DMS153 treated with DMSO at 0.1 percent for 48 hours (cell line): ENCODE results near the gene GNB1.
A peak's percentile ranks its signal among the peaks of the same experiment; 100 is the strongest.
"Not testable (repeated sequence)": the region's sequence is repeated elsewhere in the genome, so short reads cannot be mapped to it uniquely, and the experiment has no call there.

Experiments used
- DNase-seq: peaks from one replicate; lab custom pipeline; 2025; ENCODE audit not compliant: unreplicated experiment; lab: John Stamatoyannopoulos, UW

The GNB1 gene

DNA sequence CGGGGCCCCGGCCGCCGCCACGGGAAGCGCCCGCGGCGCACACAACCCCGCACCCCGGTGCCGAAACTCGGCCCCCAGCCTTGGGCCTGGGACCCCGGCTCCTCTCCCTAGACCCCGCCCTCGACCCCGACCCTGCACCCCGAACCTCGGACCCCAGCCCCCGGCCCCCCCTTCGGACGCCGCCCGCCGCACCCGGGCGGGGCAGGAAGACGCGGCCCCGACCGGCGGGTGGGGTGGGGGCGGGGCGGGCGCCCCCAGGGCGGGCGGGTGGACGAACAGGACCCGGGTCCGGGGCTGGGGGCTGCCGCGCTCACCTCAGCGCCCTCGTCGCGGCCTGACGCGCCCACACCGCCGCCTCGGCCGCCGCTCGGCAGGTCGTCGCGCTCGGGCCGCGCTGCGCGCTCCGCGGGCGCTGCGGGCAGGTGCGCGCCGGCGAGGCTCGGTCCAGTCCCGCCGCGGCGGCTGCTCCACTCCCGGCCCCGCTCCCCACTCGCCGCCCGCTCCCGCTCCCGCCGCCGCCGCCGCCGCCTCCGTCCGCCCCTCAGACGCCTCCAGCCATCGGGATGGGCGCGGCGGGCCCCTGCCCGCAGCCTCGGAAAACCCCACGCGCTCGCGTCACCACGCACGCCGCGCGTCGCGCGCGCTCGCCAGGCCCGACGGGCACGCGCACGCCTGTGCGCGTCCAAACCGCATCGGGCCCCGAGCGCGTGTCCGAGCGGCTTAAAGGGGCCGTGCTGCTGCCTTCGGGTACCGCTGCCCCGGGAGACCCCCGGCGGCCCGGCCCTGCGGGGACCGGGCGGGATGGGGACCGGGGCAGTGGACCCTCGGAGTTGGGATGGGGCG is at the start of gene GNB1:
Gene GNB1 (minus strand): TSS at position 582 of the 843 bp plus-strand sequence. CDS start 65,634 bp downstream, outside the sequence.
- peak; percentile 90 for DNase-seq

DNA sequence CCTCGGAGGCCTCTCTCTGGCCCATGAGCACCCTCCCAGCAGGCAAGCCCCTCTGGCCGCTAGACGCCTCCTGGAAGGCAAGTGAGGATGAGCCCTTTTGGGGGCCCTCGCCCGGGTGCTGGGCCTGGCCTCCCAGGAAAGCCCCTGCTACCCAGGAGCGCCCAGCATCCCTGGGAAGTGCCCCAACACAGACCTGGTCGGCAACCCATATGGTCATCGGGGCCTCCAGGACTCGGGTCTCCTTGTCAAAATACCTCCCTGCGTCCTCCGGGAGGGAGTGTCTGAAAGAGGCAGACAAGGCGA is 49.2 kb upstream of the GNB1 start:
- no peak for DNase-seq

DNA sequence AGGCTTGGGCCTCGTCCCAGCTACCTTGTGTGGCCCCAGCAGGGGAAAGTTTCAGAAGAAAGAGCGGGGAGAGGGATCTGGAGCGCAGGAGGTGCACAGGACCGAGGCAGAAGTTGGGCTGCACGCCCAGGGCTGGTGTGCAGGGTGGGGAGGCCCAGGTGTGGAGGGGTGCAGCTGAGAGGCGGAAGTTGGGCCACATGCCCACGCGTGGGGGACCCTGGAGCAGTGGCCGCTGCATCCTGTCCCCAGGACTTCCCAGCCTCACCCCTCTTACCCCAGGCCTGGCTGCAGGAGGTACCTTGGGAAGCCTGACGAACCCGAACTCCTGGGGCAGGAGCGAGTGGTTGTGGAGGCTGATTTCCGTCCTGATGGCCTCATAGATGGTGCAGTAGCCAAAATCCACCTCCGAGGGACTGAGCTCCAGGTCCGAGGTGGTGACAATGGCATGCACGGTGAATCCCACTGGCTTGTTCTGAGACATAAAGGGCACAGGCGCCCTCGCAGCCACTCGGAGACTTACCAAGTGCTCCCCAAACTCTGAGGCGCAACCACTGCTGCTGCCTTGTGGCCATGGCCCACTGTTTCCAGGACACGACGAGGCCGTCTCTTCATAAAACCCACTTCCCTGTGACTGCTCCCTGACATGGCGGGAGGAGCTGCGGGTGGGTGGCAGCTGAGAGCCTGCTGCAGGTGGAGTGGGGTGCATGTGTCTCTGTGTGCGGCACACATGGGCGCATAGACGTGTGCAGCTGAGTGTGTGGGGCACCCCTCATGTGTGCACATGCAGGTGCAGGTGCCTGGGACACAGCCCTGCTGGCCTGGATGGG is 48.6 kb upstream of the GNB1 start:
- DNase-seq = no peak

DNA sequence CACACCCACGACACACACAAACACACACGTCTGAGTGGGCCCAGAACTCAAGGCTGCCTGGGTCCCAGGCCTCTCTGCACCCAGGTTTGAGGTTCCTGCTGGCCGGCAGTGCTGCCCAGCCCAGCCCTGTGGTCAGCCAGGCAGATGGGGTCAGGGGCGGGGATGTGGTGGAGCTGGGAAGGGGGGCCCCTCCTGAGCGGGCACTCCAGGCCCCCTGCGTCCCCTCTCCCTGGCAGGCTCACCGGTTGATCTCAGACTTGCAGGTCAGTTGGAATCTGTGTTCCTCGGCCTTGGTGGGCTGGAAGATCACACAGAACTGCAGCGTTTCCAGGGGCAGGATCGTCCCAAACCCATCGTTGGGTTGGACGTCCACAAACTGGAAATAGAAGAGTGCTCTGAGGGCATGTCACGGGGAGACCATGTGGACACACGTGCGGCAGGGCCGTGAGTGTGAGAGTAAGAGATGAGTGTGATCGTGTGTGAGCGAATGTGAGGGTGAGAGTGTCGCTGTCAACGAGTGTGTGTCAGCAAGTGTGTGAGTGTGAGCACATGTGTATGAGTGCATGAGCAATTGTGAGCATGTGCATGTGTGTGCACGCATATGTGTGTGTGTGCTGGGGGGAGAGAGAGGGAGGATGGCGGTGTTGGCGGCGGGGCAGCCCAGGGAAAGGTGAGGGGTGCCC is 47.9 kb upstream of the GNB1 start:
- DNase-seq = no peak

DNA sequence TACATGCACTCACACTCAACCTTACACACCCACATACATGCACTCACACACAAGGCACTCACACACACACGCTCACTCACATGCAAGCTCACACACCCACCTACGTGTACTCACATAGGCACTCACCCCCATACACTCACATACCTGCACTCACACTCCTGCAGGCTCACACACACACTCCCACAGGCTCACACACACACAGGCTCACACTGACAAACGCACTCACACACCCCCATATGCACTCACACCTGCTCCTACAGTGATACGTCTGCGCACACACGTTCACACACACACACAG is 47.3 kb upstream of the GNB1 start:
- no peak for DNase-seq

DNA sequence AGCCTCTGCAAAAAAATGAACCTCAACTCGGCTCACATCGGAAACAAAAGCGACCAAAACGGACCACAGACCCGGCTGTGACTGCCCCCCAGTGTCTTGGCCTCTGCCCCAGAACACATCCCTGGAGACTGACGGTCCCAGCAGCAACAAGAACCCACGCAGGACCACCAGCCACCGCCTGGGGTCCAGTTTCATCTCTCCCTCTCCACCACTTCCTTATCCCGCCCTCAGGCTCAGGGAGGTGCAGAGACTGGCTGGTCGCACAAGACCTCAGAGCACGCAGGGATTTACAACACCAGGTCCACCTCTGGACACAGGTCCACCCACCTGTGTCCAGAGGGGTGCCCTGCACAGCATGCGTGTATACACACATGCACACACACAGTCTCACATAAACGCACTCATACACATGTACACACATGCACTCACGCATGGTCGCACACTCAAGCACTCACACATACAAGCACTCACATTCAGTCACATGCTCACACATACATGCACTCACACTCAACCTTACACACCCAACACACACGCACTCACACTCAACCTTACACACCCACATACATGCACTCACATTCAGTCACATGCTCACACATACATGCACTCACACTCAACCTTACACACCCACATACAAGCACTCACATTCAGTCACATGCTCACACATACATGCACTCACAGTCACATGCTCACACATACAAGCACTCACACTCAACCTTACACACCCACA is 46.8 kb upstream of the GNB1 start:
- DNase-seq = no peak

DNA sequence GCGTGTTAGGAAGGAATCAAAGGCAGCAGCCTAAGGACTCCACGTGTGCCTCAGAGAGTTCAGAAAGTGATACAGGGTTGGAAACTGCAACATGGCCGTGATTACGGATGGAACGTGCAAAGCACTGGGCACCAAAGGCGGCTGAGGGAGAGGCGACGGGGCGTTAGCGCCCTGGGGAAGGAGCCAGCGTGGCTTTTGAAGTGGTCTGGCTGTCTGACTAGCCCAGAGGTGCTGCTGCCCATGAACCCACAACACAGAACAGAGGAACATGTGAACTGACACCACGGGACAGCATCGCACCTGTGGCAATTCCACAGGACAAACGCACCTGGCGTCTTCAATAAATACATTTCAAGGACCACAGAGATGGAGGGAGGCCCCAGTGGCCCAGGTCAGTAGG is 46.2 kb upstream of the GNB1 start:
- no peak for DNase-seq

DNA sequence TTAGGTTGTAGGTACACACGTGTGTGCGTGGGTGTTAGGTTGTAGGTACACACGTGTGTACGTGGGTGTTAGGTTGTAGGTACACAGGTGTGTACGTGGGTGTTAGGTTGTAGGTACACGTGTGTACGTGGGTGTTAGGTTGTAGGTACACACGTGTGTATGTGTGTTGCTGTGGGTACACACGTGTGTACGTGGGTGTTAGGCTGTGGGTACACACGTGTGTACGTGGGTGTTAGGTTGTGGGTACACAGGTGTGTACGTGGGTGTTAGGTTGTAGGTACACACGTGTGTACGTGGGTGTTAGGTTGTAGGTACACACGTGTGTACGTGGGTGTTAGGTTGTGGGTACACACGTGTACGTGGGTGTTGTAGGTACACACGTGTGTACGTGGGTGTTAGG is 44.0 kb upstream of the GNB1 start:
- DNase-seq = not testable (repeated sequence)

DNA sequence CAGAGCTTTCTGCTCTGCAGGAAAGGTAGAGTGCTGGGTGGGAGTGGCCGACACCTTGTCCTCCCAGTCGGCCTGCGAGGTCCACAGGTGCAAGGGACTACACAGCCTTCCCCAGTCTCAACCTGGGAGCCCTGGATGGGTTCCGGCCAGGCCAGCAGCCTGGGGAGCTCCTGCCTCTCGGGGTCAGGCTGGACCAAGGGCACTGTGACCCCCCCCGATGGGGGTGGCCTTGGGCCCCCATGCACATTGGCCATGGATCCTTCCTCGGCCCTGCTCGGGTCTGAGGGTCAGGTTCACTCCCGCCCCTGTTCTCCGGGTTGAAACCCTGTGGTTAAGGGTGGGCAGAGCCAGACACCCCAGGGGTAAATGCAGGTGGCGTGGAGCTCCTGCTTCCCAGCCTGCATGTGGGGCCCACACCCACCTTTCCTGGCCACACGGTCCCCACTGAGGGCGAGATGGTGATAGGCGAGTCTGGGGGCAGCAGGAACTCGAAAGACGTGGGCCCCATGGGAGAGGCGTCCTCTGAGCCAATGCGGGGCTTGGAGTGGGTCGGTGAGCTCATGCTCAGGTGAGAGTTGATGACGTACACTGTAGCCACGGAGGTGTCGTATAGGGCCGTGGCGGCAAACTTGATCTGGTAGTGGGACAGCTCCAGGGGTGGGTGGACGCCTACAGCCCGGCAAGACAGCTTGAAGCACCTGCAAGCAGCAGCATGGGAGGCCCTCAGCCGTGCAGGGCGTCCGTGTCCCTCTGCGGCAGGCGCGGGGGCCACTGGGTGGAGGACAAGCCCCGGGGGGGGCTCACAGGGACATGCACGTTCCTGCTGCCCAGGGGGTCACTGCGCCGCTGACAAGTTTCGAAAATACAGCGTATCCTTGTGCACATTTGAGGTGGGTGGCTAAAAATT is 39.0 kb upstream of the GNB1 start:
- DNase-seq = no peak

- DNase-seq = no peak
Measured at GRCh38 chr1:1929102-1929638, 38.3 kb upstream of the GNB1 start.

DNA sequence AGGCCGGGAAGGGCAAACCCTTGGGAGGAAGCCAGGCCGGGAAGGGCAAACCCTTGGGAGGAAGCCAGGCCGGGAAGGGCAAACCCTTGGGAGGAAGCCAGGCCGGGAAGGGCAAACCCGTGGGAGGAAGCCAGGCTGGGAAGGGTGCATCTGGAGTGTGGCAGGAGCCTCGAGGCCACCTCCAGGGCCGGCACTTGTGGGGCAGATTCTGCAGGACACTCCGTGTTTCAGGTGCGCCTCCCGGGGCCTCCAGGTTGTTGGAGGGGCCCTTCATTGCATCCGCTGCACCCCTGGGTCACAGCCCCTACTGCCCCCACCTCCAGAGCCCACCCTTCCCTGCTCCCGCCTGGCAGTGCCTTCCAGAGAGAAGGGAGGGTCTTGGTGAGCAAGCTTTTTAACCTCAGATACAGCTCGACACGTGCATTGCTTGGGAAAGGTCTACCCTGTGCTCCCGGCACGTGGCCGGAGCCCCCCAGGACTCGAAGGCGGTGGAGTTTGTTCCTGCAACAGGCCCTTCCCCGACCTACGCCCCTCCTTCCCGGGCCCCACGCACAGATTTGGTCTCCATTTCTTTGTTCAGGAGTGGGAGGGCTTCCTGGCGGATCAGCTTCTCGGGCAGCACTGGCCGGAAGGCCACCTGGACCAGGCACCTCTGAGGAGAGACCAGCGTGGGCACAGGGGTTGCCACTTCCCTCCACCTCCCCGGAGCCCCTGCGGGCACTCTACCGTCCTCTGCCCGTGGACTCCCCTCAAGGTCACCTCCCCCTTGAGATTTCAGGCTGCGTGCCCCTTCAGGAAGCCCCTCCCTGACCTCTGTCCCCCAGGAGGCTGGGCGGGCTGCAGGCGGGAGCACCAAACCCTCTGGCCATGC is 37.6 kb upstream of the GNB1 start:
- no peak for DNase-seq

DNA sequence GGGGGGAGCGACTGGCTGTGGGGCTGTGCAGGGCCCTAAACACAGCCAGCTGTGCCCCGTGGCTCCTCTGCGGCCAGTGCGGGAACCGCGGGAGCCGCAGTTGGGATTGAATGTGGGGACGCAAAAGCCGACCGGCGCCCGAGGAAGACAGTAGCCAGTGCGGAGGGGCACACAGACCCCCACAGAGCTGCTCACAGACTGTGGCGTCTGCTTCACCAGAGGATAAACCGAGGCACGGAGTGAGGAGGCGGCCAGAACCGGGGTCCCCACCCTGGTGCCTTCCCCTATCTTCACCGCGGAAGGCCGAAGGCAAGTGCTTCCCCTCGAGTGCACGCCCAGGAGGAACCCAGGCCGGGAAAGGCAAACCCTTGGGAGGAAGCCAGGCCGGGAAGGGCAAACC is 36.9 kb upstream of the GNB1 start:
- DNase-seq = no peak

DNA sequence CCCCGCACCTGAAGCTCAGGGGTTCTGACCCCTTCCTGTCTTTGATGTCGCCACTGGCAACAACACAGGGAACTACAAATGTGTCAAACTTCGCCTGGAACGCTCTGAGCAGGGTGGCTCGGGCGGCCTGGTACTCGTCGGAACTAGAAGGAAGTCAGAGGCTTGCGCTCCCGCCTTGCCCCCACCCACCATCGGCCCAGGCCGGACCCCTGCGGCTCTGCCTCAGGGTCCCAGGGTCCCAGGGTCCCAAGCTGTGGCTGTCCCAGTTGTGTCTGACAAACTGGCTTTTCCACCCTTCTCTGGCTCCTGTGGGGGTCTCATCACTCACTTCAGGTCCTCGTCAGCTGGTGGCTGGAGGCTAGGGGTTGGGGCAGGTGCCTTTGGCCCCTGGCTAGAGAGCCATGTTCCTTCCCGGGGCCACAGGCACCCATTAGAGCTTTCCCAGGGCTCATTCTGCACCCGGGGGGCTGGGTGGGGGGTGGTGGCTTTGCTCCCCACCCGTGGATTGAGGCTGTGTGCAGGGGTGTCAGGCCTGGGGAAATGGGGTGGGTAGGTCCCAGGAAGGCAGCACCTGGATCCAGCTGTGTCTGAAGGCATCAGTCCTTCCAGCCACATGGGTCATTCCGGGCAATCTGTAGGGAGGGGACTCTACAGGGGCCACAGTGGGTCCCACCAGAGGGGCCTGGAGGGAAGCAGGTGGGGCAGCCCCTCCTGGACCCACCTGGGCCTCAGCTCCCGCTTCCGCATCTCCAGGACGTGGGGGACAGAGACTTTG is 36.2 kb upstream of the GNB1 start:
- DNase-seq = no peak

GRCh38 chr1:1926346-1926811 is 35.5 kb upstream of the GNB1 start:
- DNase-seq = no peak

DNA sequence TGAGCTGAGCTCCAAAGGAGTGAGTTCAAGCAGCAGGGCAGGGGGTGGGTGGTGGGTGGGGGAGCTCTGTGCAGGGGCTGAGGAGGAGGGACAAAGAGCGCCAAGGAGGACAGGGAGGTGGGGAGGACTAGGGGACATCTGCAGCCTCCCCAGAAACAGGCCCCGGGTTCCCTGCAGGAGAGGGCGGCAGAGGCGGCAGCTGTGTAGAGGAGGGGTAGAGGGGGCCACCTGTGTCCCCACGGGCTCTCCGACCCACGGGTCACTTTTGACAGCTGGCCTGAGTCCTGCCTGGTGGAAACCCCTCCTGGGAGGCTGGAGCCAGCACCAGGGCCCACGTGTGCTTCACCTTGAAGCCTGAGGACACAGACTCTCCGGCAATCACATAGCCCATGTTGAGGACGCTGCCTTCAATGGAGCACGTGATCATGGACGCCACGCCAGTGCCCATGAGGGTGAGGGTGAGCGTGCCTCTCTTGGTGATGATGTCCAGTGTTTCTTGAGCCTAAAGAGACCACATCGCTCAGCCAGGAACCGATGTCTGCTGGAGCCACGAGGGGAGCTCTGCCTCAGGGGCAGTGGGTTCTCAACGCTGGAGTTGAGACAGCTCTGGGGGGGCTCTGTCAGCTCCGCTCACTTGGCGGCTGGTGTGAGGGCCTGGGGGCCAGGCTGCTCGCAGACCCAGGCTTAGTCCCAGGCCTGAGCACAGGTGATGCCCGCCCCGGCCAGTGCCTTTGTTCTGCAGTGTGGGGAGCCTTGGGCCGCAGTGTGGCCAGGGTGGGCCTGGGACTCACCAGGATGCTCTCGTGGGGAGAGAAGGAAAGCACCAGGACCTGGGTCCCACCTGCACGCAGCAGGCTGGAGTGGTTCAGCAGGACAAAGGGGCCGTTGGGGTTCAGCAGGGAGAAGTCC is 34.8 kb upstream of the GNB1 start:
- DNase-seq = no peak

GRCh38 chr1:1924849-1925248 is 34.0 kb upstream of the GNB1 start:
- no peak for DNase-seq

GRCh38 chr1:1924386-1924785 is 33.5 kb upstream of the GNB1 start:
- no peak for DNase-seq
